GM23338 (cell line): Measurements from ENCODE around the gene FUT4. TPM values are rescaled to one million over a fixed set of nuclear protein-coding genes. Genes with fewer than 3 reads are reported as not detected.

Experiments
- ATAC-seq: fragments of 200-7000 bp; cut with Tn5 transposase; 3 replicates; pipeline ENCODE4 v1.9.1; 2020
- DNase-seq: peaks from one replicate; pipeline ENCODE4 v3.0.0-alpha.2; 2015; ENCODE audit warnings: low spot score
- H2AFZ ChIP-seq: fragments of 200-600 bp; sonication (generic); 2 replicates; pipeline ENCODE4 v1.8.0; 2016; ENCODE audit warnings: antibody characterized with exemption, mild to moderate bottlenecking, moderate library complexity
- H3F3A ChIP-seq: fragments of 200-600 bp; sonication (generic); replicated peaks from 2 replicates; pipeline ENCODE4 v1.8.0; 2017; ENCODE audit warnings: antibody characterized with exemption, mixed run types, low read depth
- H3K27ac ChIP-seq: fragments of 200-600 bp; sonication (generic); 2 replicates; pipeline ENCODE4 v1.6.1; 2016; ENCODE audit warnings: low read depth
- H3K27me3 ChIP-seq: fragments of 200-600 bp; sonication (generic); 2 replicates; pipeline ENCODE4 v1.8.0; 2016; ENCODE audit warnings: mild to moderate bottlenecking, mixed run types, moderate library complexity; ENCODE audit not compliant: insufficient read depth
- H3K36me3 ChIP-seq: fragments of 200-600 bp; sonication (generic); 2 replicates; pipeline ENCODE4 v1.8.0; 2016; ENCODE audit warnings: mild to moderate bottlenecking; ENCODE audit not compliant: insufficient read depth
- H3K4me1 ChIP-seq: fragments of 200-600 bp; sonication (generic); 2 replicates; pipeline ENCODE4 v1.8.0; 2016; ENCODE audit warnings: mild to moderate bottlenecking, moderate library complexity; ENCODE audit not compliant: insufficient read depth
- H3K4me2 ChIP-seq: fragments of 200-600 bp; sonication (generic); 2 replicates; pipeline ENCODE4 v1.7.1; 2017; ENCODE audit warnings: mixed run types
- H3K4me3 ChIP-seq: fragments of 200-600 bp; sonication (generic); 2 replicates; pipeline ENCODE4 v1.6.1; 2016; ENCODE audit warnings: mixed run types
- H3K79me2 ChIP-seq: fragments of 200-600 bp; sonication (generic); replicated peaks from 2 replicates; pipeline ENCODE4 v1.8.0; 2017; ENCODE audit warnings: mild to moderate bottlenecking; ENCODE audit not compliant: insufficient read depth
- H3K9me2 ChIP-seq: fragments of 200-600 bp; sonication (generic); 2 replicates; pipeline ENCODE4 v1.8.0; 2017; ENCODE audit not compliant: insufficient read depth
- H4K20me1 ChIP-seq: fragments of 200-600 bp; sonication (generic); replicated peaks from 2 replicates; pipeline ENCODE4 v1.8.0; 2017; ENCODE audit warnings: mild to moderate bottlenecking; ENCODE audit not compliant: insufficient read depth
- H3K27ac Mint-ChIP-seq: 2 replicates; pipeline ENCODE4 v1.8.0; 2020; ENCODE audit warnings: inconsistent platforms, mild to moderate bottlenecking, moderate library complexity, mixed read lengths
- H3K27me3 Mint-ChIP-seq: 3 replicates; pipeline ENCODE4 v1.8.0; 2022; ENCODE audit warnings: low read depth, mild to moderate bottlenecking, moderate library complexity, mixed read lengths, inconsistent platforms; ENCODE audit not compliant: insufficient read depth, poor library complexity
- H3K36me3 Mint-ChIP-seq: 3 replicates; pipeline ENCODE4 v1.8.0; 2021; ENCODE audit warnings: low read depth, mild to moderate bottlenecking, inconsistent platforms, moderate library complexity, mixed read lengths
- H3K4me1 Mint-ChIP-seq: 3 replicates; pipeline ENCODE4 v1.8.0; 2020; ENCODE audit warnings: mild to moderate bottlenecking, inconsistent platforms, mixed read lengths
- H3K4me3 Mint-ChIP-seq: 3 replicates; pipeline ENCODE4 v1.8.0; 2021; ENCODE audit warnings: moderate library complexity, mild to moderate bottlenecking, inconsistent platforms, mixed read lengths
- H3K9me3 Mint-ChIP-seq: 3 replicates; pipeline ENCODE4 v1.8.0; 2020; ENCODE audit warnings: moderate library complexity, mild to moderate bottlenecking, inconsistent platforms, mixed read lengths
- CREB1 ChIP-seq: fragments of 250-450 bp; sonication (Bioruptor Pico); IDR thresholded peaks from 2 replicates; pipeline ENCODE4 v1.5.0; 2020; ENCODE audit warnings: low read depth, mild to moderate bottlenecking, moderate library complexity
- EZH2 ChIP-seq: fragments of 200-600 bp; sonication (generic); IDR thresholded peaks from one replicate; pipeline ENCODE4 v1.8.0; 2017; ENCODE audit warnings: antibody characterized with exemption, mild to moderate bottlenecking, low read depth; ENCODE audit not compliant: unreplicated experiment
- EZH2phosphoT487 ChIP-seq: fragments of 200-600 bp; sonication (generic); IDR thresholded peaks from one replicate; pipeline ENCODE4 v1.8.1; 2018; ENCODE audit warnings: antibody characterized with exemption; ENCODE audit not compliant: unreplicated experiment
- JUNB ChIP-seq: IDR thresholded peaks from one replicate; pipeline ENCODE4 v1.6.1; 2016; ENCODE audit warnings: antibody characterized with exemption; ENCODE audit not compliant: unreplicated experiment
- NANOG ChIP-seq: IDR thresholded peaks from 2 replicates; pipeline ENCODE4 v1.6.1; 2016; ENCODE audit warnings: antibody characterized with exemption, borderline replicate concordance
- REST ChIP-seq: IDR thresholded peaks from one replicate; pipeline ENCODE4 v1.6.1; 2018; ENCODE audit warnings: antibody characterized with exemption; ENCODE audit not compliant: unreplicated experiment
- STAT1 ChIP-seq: IDR thresholded peaks from one replicate; pipeline ENCODE4 v1.6.1; 2016; ENCODE audit warnings: antibody characterized with exemption; ENCODE audit not compliant: unreplicated experiment
- ZNF114 ChIP-seq: fragments of 250-450 bp; sonication (Bioruptor Pico); IDR thresholded peaks from 2 replicates; pipeline ENCODE4 v1.5.0; 2020; ENCODE audit warnings: mild to moderate bottlenecking, moderate library complexity
- ZNF331 ChIP-seq: fragments of 250-450 bp; sonication (Bioruptor Pico); IDR thresholded peaks from 2 replicates; pipeline ENCODE4 v1.5.0; 2020; ENCODE audit warnings: low read depth, mild to moderate bottlenecking, moderate library complexity
- ZNF462 ChIP-seq: fragments of 250-450 bp; sonication (Bioruptor Pico); IDR thresholded peaks from 2 replicates; pipeline ENCODE4 v1.5.0; 2020; ENCODE audit warnings: mild to moderate bottlenecking, moderate library complexity
- polyA plus RNA-seq: library from polyadenylated mRNA; unstranded; fragments of >200 nt; fragmentation: Nextera tagmentation; extraction: Ambion mirVana; gene quantifications from 2 replicates; pipeline ENCODE4 v1.2.1, GENCODE V29; 2016
- total RNA-seq: library from RNA; depleted of rRNA; stranded (reverse); fragments of >200 nt; shearing (Covaris generic); gene quantifications from 2 replicates; pipeline ENCODE4 v1.2.3, GENCODE V29; 2014

The FUT4 gene
- total and polyA plus RNA-seq, 2 experiments from 2014 or later = 2.4 to 7.4 TPM

GRCh38 chr11:94549146-94549545, 5.4 kb downstream of the FUT4 start:
- Mint-ChIP-seq H3K36me3 (no peaks in the 10 kb centered on the region), H3K4me3 (no peak overlapping the region), H3K27me3 (peaks cover 19% of the 10 kb centered on the region), H3K9me3 (no peaks in the 10 kb centered on the region), H3K4me1 (peaks cover 12% of the 10 kb centered on the region; the same call in 2 of the 3 replicates), H3K27ac (no peak overlapping the region)
- Histone ChIP-seq H3K4me2 (no peak overlapping the region), H3K9me2 (no peaks in the 10 kb centered on the region), H3K4me1 (peaks cover 13% of the 10 kb centered on the region), H3F3A (no peaks in the 10 kb centered on the region), H3K4me3 (no peak overlapping the region), H2AFZ (no peak overlapping the region), H3K27ac (no peak overlapping the region), H3K36me3 (no peaks in the 10 kb centered on the region), H4K20me1 (peaks cover 13% of the 10 kb centered on the region), H3K79me2 (peaks cover 5% of the 10 kb centered on the region), H3K27me3 (peaks cover 37% of the 10 kb centered on the region)
- no peak for ATAC-seq
- TF ChIP-seq ZNF114 (no peak), JUNB (no peak), EZH2 (no peak), NANOG (no peak), ZNF331 (CRISPR knock-in tag) (no peak), EZH2phosphoT487 (no peak), CREB1 (no peak), STAT1 (no peak), REST (no peak)
- no peak for DNase-seq

GRCh38 chr11:94550513-94550912, 6.8 kb downstream of the FUT4 start:
- H3K36me3 ChIP-seq = no peaks in the 10 kb centered on the region
- peaks cover 13% of the 10 kb centered on the region for H3K4me1 ChIP-seq
- no peaks in the 10 kb centered on the region for H3K9me2 ChIP-seq
- no peak for DNase-seq
- H3K4me3 ChIP-seq = no peak overlapping the region
- no peaks in the 10 kb centered on the region for H3F3A ChIP-seq
- no peak overlapping the region for H3K27ac ChIP-seq
- no peak overlapping the region for H2AFZ ChIP-seq
- Mint-ChIP-seq H3K36me3 (no peaks in the 10 kb centered on the region), H3K27me3 (peaks cover 12% of the 10 kb centered on the region), H3K9me3 (no peaks in the 10 kb centered on the region), H3K27ac (no peak overlapping the region), H3K4me1 (peaks cover 10% of the 10 kb centered on the region; the same call in 2 of the 3 replicates), H3K4me3 (no peak overlapping the region)
- no peak for ATAC-seq
- H3K27me3 ChIP-seq = peaks cover 24% of the 10 kb centered on the region
- peaks cover 13% of the 10 kb centered on the region for H4K20me1 ChIP-seq
- no peak overlapping the region for H3K4me2 ChIP-seq
- H3K79me2 ChIP-seq = peaks cover 5% of the 10 kb centered on the region
- no peak for TF ChIP-seq EZH2
- TF ChIP-seq EZH2phosphoT487 = no peak
- TF ChIP-seq ZNF114 = no peak
- TF ChIP-seq ZNF462 (CRISPR knock-in tag) = no peak
